Stimulated activated CD8-positive, alpha-beta memory T cell treated with anti-CD3 and anti-CD28 coated beads, Interleukin-12 subunit alpha, Interleukin-12 subunit beta, amount 100 ng/mL, for 24 hours (primary cell): ENCODE measurements around the gene RASGRF2.

Experiments
- DNase-seq: peaks from one replicate; pipeline ENCODE4 v3.0.0-alpha.2; 2020; ENCODE audit errors: extremely low read depth

Gene RASGRF2

GRCh38 chr5:81204205-81204604 lies 244.0 kb downstream of the RASGRF2 start:
- no peak for DNase-seq

- DNase-seq = no peak
Measured at GRCh38 chr5:81205058-81205457, 244.9 kb downstream of the RASGRF2 start.

- no peak for DNase-seq
Measured at GRCh38 chr5:81207009-81207408, 246.8 kb downstream of the RASGRF2 start.

GRCh38 chr5:81208904-81209303 lies 248.7 kb downstream of the RASGRF2 start:
- no peak for DNase-seq

- no peak for DNase-seq
Measured at GRCh38 chr5:81209386-81209785, 249.2 kb downstream of the RASGRF2 start.

GRCh38 chr5:81209869-81210493 lies 249.8 kb downstream of the RASGRF2 start:
- DNase-seq = no peak

- DNase-seq = no peak
Measured at GRCh38 chr5:81212211-81212751, 252.1 kb downstream of the RASGRF2 start.

- DNase-seq = no peak
Measured at GRCh38 chr5:81213070-81213469, 252.9 kb downstream of the RASGRF2 start.

- no peak for DNase-seq
Measured at GRCh38 chr5:81214848-81215247, 254.7 kb downstream of the RASGRF2 start.

- no peak for DNase-seq
Measured at GRCh38 chr5:81216152-81216551, 256.0 kb downstream of the RASGRF2 start.

GRCh38 chr5:81219389-81219788 lies 259.2 kb downstream of the RASGRF2 start:
- no peak for DNase-seq

GRCh38 chr5:81222285-81222684 lies 262.1 kb downstream of the RASGRF2 start:
- DNase-seq = no peak

- no peak for DNase-seq
Measured at GRCh38 chr5:81225463-81225862, 265.3 kb downstream of the RASGRF2 start.

- no peak for DNase-seq
Measured at GRCh38 chr5:81226286-81226685, 266.1 kb downstream of the RASGRF2 start.

- no peak for DNase-seq
Measured at GRCh38 chr5:81226949-81227348, 266.8 kb downstream of the RASGRF2 start.

GRCh38 chr5:81228084-81228483 lies 267.9 kb downstream of the RASGRF2 start:
- no peak for DNase-seq

GRCh38 chr5:81230416-81230815 lies 270.3 kb downstream of the RASGRF2 start:
- DNase-seq = no peak

- DNase-seq = no peak
Measured at GRCh38 chr5:81232464-81233079, 272.4 kb downstream of the RASGRF2 start.

GRCh38 chr5:81233080-81233634 lies 273.0 kb downstream of the RASGRF2 start, which contains the start of gene CKMT2:
TSS of gene CKMT2 (plus strand) at chr5:81233322. CDS start at chr5:81251133, 17,811 bp downstream.
- DNase-seq = no peak

GRCh38 chr5:81234299-81234698 lies 274.1 kb downstream of the RASGRF2 start:
- DNase-seq = no peak

GRCh38 chr5:81234801-81235200 lies 274.6 kb downstream of the RASGRF2 start:
- DNase-seq = no peak

- no peak for DNase-seq
Measured at GRCh38 chr5:81235287-81236072, 275.3 kb downstream of the RASGRF2 start.
